Measurements from ENCODE around the gene TNPO1.

- TF ChIP-seq KLF7 (tag by site-specific recombination; IDR thresholded peaks at IDR 0.05; ENCODE audit: borderline replicate concordance) (no peak), ZNF610 (tag by site-specific recombination; IDR thresholded peaks at IDR 0.05; ENCODE audit: borderline replicate concordance) (no peak), ZNF221 (tag by site-specific recombination; IDR thresholded peaks at IDR 0.05; ENCODE audit: borderline replicate concordance) (no peak), ZBTB21 (tag by site-specific recombination; IDR thresholded peaks at IDR 0.05) (no peak), ZBTB48 (tag by site-specific recombination; IDR thresholded peaks at IDR 0.05) (no peak), ZNF560 (tag by site-specific recombination; IDR thresholded peaks at IDR 0.05; ENCODE audit: borderline replicate concordance) (no peak), ZNF175 (tag by site-specific recombination; IDR thresholded peaks at IDR 0.05) (no peak), ZNF830 (tag by site-specific recombination; IDR thresholded peaks at IDR 0.05; ENCODE audit: low read depth) (no peak)
Observed at GRCh38 chr5:72943307-72943706, 126.8 kb downstream of the TNPO1 start.
